Stimulated activated CD4-positive, alpha-beta T cell treated with anti-CD3 and anti-CD28 coated beads, Interleukin-2, amount 100 ng/mL, for 4 hours (primary cell): ENCODE data around the gene NCMAP.

Experiments
- DNase-seq: peaks from one replicate; pipeline ENCODE4 v3.0.0-alpha.2; 2020; ENCODE audit warnings: low read depth

NCMAP gene

GRCh38 chr1:24622218-24622617 is 66.3 kb downstream of the NCMAP start:
- DNase-seq, result no peak

DNA sequence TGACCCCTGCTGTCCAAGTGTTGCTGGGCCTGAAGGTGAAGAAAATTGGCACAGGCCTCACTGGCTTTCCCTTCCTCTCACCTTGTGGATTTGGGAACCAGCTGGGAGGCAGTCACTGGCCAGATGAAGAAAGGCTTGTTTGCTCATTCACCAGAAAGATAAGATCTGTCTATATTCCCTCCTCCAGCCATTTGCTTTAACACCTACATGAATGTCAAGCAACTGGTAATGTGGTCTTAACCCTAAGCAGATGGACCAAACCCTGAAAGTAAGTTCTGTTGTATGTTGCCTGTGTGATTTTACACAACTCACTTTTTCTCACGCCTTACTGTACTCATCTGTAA is 76.9 kb downstream of the NCMAP start:
- DNase-seq, result no peak

DNA sequence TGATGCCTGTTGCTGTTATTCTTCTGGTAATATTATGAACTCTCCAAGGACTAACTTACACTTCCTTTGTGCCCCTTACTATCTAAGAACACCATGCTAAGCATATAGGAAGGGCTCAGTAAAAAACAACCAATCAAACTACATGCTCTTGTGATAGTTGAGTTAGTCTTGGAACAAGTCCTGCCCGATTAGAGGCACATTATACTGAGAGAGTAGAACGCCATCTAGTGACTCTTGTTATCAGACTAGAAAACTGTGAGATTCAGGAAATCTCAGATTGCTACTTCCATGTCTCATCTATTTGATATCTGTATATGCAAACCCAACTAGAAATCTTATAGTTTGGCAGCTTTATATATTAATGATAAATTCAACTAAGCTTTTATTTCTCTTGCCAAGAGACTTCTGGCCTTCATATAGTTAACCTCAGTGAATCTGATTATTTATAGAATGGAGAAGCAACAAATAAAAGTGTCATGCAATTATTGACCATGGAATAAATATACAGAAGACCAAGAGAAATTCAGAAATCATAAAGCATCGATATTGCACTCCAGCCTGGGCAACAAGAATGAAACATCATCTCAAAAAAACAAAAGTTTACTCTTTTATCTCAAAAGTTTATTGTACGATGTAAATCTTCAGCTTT is 79.4 kb downstream of the NCMAP start:
- DNase-seq, result no peak

DNA sequence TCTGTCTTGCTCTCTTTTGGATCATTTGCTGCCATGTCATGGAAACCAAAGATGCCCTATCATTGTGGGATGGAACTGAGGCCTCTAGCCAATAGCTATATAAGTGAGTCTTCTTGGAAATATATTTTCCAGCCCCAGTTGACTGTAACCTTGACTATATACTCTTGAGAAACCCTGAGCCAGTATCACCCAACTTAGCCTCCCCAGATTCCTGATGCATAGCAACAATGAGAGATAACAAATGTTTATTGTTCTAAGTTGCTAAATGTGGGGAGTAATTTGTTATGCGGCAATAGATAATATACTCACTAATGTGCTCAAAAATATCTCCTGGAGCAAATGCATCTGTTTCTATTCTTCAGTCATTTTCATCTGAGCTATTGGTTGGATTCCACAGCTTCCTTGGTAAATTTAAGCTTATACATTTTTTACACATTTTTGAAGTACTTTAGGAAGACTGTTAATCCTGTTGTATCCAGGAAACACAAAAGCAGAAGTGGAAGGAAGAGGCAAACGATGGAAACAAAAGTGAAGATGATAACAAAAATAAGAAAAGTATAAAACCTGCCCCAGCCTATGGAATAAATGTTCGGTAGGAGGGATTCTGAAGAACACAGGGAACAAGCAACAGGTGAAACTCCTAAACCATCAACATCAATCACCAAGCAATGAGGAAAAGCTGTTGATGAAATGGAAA is 80.9 kb downstream of the NCMAP start:
- DNase-seq, result no peak

DNA sequence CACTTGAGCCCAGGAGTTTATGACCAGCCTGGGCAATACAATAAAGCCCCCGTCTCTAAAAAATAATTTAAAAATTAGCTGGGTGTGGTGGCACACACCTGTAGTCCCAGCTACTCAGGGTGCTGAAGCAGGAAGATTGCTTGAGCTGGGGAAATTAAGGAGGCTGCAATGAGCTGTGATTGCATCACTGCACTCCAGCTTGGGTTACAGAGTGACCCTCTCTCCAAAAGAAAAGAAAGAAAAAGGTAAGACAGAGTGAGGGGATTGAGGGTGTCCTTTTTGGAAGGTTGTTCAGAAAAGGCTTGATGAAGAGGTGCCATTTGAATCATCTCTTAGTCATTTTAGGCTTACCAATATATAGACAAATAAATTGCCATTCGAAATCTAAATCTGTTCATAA is 83.2 kb downstream of the NCMAP start:
- DNase-seq, result no peak

DNA sequence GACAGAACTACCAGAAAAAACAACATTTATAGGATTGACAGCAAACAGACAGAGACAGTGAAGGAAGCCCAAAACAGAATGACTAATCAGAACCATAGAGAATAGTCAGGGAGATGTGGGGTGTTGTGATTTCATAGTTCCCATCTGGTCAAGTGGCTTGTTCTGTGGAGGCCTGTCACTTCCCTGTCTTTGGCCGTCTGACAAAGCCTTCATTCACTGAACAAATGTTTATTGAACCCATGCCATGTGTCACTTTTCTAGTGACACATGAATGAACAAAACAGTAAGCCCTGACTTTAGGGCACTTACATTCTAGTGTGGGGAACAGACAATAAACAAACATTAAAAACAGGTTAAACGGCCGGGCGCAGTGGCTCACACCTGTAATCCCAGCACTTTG is 84.0 kb downstream of the NCMAP start:
- DNase-seq, result no peak

- DNase-seq, result no peak
Measured at GRCh38 chr1:24640288-24640687, 84.4 kb downstream of the NCMAP start.

DNA sequence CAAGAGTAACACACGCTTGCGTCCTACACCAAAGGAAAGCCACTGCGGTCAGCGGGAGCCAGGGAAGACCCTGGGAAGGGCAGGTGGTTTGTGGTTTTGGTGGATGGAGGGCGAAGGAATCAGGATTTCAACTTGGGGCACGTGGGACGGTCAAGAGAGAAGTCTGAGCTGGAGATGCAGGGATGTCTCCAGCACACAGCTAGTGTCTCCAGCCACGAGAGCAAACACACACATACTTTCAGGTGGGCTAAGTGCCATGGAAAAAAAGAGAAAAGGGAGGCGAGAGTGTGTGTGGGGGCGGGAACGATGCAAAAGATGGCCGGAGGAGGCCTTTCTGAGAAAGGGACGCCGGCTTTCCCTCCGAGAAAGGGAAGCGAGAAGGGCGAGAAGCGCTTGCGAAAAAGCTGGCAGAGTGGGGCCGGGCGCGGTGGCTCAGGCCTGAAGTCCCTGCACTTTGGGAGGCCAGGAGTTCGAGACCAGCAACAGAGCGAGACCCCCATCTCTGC is 85.8 kb downstream of the NCMAP start:
- DNase-seq, result peak; percentile 11

DNA sequence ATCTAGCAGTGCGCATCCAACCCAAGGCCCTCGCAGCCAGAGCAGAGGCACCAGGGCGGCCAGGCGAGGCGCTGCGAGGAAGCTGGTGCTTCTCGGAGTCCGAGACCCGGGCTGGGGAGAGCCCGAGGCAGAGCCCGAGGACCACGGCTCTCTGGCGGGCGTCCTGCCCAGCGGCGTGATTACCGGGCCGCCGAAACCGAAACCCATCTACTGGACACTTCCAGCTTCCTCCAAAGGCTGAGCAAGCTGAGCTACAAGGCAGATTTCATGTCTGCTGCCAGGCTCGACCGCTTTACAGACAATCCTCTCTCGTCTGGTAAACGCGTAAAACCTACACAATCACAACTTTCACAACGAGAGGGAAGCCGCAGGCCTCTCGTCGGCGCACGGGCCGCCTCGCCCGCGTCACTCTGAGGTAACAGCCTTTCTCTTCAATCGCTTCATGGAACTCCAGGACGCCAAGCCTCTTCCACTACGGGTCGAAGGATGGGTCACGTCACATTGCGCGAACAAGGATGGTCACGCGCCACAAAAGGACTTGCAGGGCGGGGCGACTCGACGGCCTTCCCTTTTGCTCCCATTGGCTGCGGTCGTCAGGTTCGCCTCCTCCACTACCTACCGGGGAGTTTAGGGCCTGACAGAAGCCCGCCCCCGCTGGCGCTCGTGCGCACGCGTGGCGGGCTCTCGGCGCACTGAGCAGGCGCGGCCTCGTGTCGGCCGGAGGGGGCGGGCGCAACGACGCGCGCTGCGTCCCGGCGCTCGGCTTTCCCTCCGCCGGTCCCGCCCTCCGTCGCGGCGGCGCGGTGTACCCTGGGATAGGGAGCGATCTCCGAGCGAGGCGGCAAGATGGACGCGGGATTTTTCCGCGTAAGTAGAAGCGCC is 86.8 kb downstream of the NCMAP start, which contains the start of gene SRRM1:
Gene SRRM1 (plus strand): TSS at position 822 of the 882 bp plus-strand sequence. CDS start 25 bp downstream, at position 847.
- peak; percentile 98 for DNase-seq

DNA sequence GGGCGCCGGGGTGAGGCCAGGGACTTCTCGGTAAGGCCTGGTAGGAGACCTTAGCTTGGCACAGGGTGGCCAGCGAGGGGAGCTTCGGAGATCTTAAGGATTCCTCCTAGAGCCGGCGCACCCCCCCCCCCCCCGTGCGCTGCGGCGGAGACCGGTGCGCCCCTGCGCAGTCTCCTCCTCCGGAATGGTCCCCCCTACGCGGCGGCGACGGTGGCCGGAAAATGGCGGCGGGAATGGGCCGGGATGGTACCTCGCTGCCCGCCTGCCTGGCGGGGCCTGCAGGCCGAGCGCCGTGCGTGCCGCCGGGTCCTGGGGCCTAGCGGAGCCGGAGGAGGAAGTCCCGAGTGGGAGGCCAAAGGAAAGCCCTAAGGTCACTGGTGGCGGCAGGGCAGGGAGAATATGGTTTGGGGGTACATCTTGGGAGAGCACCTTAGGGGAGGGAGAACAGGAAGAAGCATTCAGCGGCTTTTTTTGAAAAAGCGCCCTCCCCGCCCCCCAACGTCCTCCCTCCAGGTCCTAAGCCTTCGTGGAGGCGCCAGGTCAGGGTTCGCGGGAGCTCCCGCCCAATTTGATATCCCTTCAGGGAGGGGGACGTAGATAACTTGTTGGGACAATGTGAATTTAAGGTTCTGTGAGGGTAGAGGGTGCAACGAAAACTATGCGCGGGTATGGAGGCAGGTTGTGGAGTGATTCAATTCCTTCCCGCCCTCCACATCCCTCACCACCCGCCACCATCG is 87.6 kb downstream of the NCMAP start:
- DNase-seq, result no peak

GRCh38 chr1:24644100-24644384 is 88.2 kb downstream of the NCMAP start:
- DNase-seq, result no peak

DNA sequence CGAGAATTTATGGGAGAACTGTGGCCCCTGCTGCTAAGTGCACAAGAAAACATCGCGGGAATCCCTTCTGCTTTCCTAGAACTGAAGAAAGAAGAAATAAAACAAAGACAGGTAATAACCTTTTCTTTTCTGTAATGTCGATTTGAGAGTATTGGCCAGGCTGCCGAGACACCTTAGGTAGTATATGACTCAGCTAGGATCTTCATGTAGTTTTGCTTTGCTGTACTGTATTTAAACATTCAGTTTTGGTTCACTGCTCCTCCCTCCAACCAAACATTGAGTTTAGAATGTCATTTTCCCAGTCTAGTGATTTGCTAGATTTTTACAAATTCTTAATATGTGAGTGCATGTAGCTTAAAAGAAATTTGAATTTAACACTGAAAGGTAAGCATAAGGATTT is 93.0 kb downstream of the NCMAP start:
- no peak for DNase-seq

DNA sequence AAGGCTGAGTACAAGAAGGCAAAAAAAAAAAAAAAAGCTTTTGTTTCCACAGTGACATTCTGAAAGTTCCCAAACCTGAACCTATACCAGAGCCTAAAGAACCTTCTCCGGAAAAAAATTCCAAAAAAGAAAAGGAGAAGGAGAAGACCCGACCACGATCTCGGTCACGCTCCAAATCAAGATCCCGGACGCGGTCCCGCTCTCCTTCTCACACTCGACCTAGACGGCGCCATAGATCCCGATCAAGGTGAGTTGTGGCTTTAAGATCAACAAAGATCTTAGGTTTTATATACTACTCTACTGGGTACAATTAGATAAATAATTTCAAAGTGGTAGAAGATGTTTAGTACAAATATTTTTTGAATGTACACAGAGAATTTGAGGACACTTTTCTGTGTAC is 96.5 kb downstream of the NCMAP start:
- no peak for DNase-seq

GRCh38 chr1:24654010-24654409 is 98.1 kb downstream of the NCMAP start:
- no peak for DNase-seq

DNA sequence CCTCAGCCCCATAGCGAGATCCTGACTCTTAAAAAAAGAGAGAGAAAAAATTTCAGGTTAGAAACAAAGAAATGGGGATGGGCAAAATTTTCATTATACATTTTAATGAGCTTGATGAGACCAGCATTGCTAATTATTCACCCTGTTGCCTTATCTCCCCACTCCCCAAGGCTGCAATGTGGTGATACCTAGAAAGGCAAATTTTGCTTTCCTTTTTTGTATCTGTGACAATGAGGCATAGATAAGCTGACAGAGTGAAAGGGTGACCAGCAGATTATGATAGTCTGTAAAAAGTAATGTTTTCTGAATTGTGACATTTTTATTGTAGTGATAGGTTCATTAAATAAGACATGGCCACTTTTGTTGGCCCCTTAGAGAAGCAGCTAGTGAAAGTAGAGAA is 100.2 kb downstream of the NCMAP start:
- no peak for DNase-seq

DNA sequence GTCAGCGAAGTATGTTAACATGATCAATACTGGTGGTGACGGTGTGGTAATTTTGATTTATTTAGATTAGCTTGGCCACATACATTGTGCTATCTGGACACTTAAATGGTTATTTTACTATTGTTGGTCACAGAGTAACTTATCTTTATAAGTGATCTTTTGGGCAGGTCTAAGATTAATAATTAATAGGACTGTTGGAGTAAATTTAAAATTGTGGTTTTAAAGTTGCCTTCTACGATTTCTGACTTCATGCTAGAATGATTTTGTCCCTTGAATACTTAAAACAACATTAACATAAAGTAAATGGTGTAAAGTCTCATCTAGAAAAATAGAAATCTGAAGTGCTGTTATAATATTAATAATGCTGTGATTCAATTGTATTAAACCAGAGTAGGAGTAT is 101.9 kb downstream of the NCMAP start:
- DNase-seq, result no peak
